WTC11 (cell line): ENCODE data around the gene PEX7. TPM values are rescaled to one million over a fixed set of nuclear protein-coding genes. Genes with fewer than 3 reads are reported as not detected.

Source experiments
- ATAC-seq: fragments of 200-7000 bp; cut with Tn5 transposase; 2 replicates; pipeline ENCODE4 v1.10.0; 2021; ENCODE audit warnings: mild to moderate bottlenecking, moderate library complexity
- CTCF ChIA-PET: fragments of 300-600 bp; sonication (Branson Sonifier 250); formaldehyde crosslinking; loops from one replicate; lab custom pipeline; 2021; ENCODE audit warnings: antibody characterized with exemption; lab: Charles Lee
- POLR2A ChIA-PET: fragments of 350-600 bp; sonication (Branson Sonifier 250); formaldehyde crosslinking; loops from one replicate; lab custom pipeline; 2021; ENCODE audit warnings: antibody characterized with exemption; lab: Charles Lee
- DNase-seq: peaks from one replicate; pipeline ENCODE4 v3.0.0; 2021; ENCODE audit warnings: low spot score
- H3K27ac Mint-ChIP-seq: 2 replicates; pipeline ENCODE4 v1.8.0; 2021; ENCODE audit warnings: mixed read lengths
- H3K27me3 Mint-ChIP-seq: 2 replicates; pipeline ENCODE4 v1.8.0; 2021; ENCODE audit warnings: low read depth, mild to moderate bottlenecking, moderate library complexity, mixed read lengths
- H3K36me3 Mint-ChIP-seq: 2 replicates; pipeline ENCODE4 v1.8.0; 2021; ENCODE audit warnings: mixed read lengths
- H3K4me1 Mint-ChIP-seq: 2 replicates; pipeline ENCODE4 v1.8.0; 2022; ENCODE audit warnings: mixed read lengths
- H3K4me3 Mint-ChIP-seq: 2 replicates; pipeline ENCODE4 v1.8.0; 2021; ENCODE audit warnings: mild to moderate bottlenecking, moderate library complexity, mixed read lengths
- H3K9me3 Mint-ChIP-seq: 2 replicates; pipeline ENCODE4 v1.8.0; 2021; ENCODE audit warnings: mixed read lengths
- AFF4 ChIP-seq: sonication (generic); formaldehyde crosslinking; IDR thresholded peaks from 2 replicates; pipeline ENCODE4 v1.8.1; 2023; ENCODE audit warnings: mild to moderate bottlenecking, missing genetic modification reagents, borderline replicate concordance
- CBFB ChIP-seq: sonication (generic); formaldehyde crosslinking; IDR thresholded peaks from 2 replicates; pipeline ENCODE4 v1.8.1; 2022; ENCODE audit warnings: mild to moderate bottlenecking, low read depth, missing genetic modification reagents
- EMX1 ChIP-seq: fragments of 250-450 bp; sonication (Bioruptor Pico); IDR thresholded peaks from 2 replicates; pipeline ENCODE4 v1.8.0; 2021; ENCODE audit warnings: mild to moderate bottlenecking
- ERG ChIP-seq: fragments of 250-450 bp; sonication (Bioruptor Pico); IDR thresholded peaks from 2 replicates; pipeline ENCODE4 v1.8.0; 2021; ENCODE audit warnings: mild to moderate bottlenecking
- FOXJ3 ChIP-seq: sonication (generic); formaldehyde crosslinking; IDR thresholded peaks from 2 replicates; pipeline ENCODE4 v1.9.0; 2021; ENCODE audit warnings: missing genetic modification reagents, mild to moderate bottlenecking, borderline replicate concordance
- GRHL2 ChIP-seq: fragments of 250-450 bp; sonication (Bioruptor Pico); IDR thresholded peaks from 2 replicates; pipeline ENCODE4 v1.8.0; 2022; ENCODE audit warnings: mild to moderate bottlenecking, moderate library complexity; ENCODE audit not compliant: insufficient replicate concordance, severe bottlenecking
- GTF2I ChIP-seq: fragments of 250-450 bp; sonication (Bioruptor Pico); conservative IDR thresholded peaks from 2 replicates; pipeline ENCODE4 v1.4.0; 2021; ENCODE audit warnings: mild to moderate bottlenecking
- NR1H2 ChIP-seq: sonication (generic); formaldehyde crosslinking; IDR thresholded peaks from 2 replicates; pipeline ENCODE4 v1.9.0; 2021; ENCODE audit warnings: mild to moderate bottlenecking, moderate library complexity, missing genetic modification reagents
- PREB ChIP-seq: sonication (generic); formaldehyde crosslinking; IDR thresholded peaks from 2 replicates; pipeline ENCODE4 v1.8.1; 2022; ENCODE audit warnings: mild to moderate bottlenecking, missing genetic modification reagents, moderate library complexity, borderline replicate concordance
- PRRX2 ChIP-seq: fragments of 250-450 bp; sonication (Bioruptor Pico); IDR thresholded peaks from 2 replicates; pipeline ENCODE4 v1.8.0; 2021; ENCODE audit warnings: mild to moderate bottlenecking
- RORB ChIP-seq: fragments of 250-450 bp; sonication (Bioruptor Pico); IDR thresholded peaks from 2 replicates; pipeline ENCODE4 v1.9.0; 2021; ENCODE audit warnings: mild to moderate bottlenecking
- SP1 ChIP-seq: sonication (generic); formaldehyde crosslinking; conservative IDR thresholded peaks from 2 replicates; pipeline ENCODE4 v1.8.1; 2022; ENCODE audit warnings: missing genetic modification reagents
- USF1 ChIP-seq: sonication (generic); formaldehyde crosslinking; IDR thresholded peaks from 2 replicates; pipeline ENCODE4 v1.8.0; 2022; ENCODE audit warnings: mild to moderate bottlenecking, missing genetic modification reagents
- ZBTB43 ChIP-seq: sonication (generic); formaldehyde crosslinking; IDR thresholded peaks from 2 replicates; pipeline ENCODE4 v1.8.1; 2023; ENCODE audit warnings: mild to moderate bottlenecking, missing genetic modification reagents
- ZNF416 ChIP-seq: fragments of 250-450 bp; sonication (Bioruptor Pico); IDR thresholded peaks from 2 replicates; pipeline ENCODE4 v1.9.0; 2021; ENCODE audit warnings: mild to moderate bottlenecking, inconsistent platforms
- ZSCAN18 ChIP-seq: fragments of 250-450 bp; sonication (Bioruptor Pico); IDR thresholded peaks from 2 replicates; pipeline ENCODE4 v2.1.2; 2022; ENCODE audit warnings: mild to moderate bottlenecking, moderate library complexity
- total RNA-seq: library from RNA; stranded (reverse); gene quantifications from 3 replicates; pipeline ENCODE4 v1.2.3, GENCODE V29; 2021
- TF ChIP-seq, protein P1 (sequence below): fragments of 250-450 bp; sonication (Bioruptor Pico); IDR thresholded peaks from 2 replicates; pipeline ENCODE4 v1.9.0; 2021; ENCODE audit warnings: mild to moderate bottlenecking
- TF ChIP-seq, protein P2 (sequence below): sonication (generic); formaldehyde crosslinking; IDR thresholded peaks from 2 replicates; pipeline ENCODE4 v1.8.1; 2023; ENCODE audit warnings: mild to moderate bottlenecking, missing genetic modification reagents, moderate library complexity
- TF ChIP-seq, protein P3 (sequence below): sonication (generic); formaldehyde crosslinking; IDR thresholded peaks from 2 replicates; pipeline ENCODE4 v1.8.0; 2022; ENCODE audit warnings: mild to moderate bottlenecking, missing genetic modification reagents

The PEX7 gene
- total RNA-seq, 1 experiment from 2014 or later, result 9.8 TPM

- Mint-ChIP-seq H3K27ac (no peak overlapping the region), H3K9me3 (0 out of 2 replicates have a peak, but pooled peaks cover 4% of the 10 kb centered on the region), H3K4me1 (peaks cover 25% of the 10 kb centered on the region), H3K36me3 (no peaks in the 10 kb centered on the region), H3K4me3 (no peak overlapping the region), H3K27me3 (peaks cover 39% of the 10 kb centered on the region)
- DNase-seq, result peak; percentile 49
- CTCF ChIA-PET, result interaction anchor here (0.6 to 4.0 kb wide), 6 partner anchors 8 to 401 kb away, joined by 3 to 18 read pairs (median 4); no protein-coding TSS in a partner anchor
- ATAC-seq, result peak; percentile 77
- TF ChIP-seq GTF2I (CRISPR knock-in tag), result no peak
- no peak for TF ChIP-seq CBFB (CRISPR knock-in tag)
- no peak for TF ChIP-seq ZNF416
- TF ChIP-seq ZBTB43 (CRISPR knock-in tag), result no peak
- no peak for TF ChIP-seq NR1H2 (CRISPR knock-in tag)
- TF ChIP-seq RORB, result no peak
- no peak for TF ChIP-seq SP1 (CRISPR knock-in tag)
- TF ChIP-seq, protein P1, sequence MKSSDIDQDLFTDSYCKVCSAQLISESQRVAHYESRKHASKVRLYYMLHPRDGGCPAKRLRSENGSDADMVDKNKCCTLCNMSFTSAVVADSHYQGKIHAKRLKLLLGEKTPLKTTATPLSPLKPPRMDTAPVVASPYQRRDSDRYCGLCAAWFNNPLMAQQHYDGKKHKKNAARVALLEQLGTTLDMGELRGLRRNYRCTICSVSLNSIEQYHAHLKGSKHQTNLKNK (CRISPR knock-in tag), result no peak
- no peak for TF ChIP-seq FOXJ3
- TF ChIP-seq, protein P2, sequence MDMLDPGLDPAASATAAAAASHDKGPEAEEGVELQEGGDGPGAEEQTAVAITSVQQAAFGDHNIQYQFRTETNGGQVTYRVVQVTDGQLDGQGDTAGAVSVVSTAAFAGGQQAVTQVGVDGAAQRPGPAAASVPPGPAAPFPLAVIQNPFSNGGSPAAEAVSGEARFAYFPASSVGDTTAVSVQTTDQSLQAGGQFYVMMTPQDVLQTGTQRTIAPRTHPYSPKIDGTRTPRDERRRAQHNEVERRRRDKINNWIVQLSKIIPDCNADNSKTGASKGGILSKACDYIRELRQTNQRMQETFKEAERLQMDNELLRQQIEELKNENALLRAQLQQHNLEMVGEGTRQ (CRISPR knock-in tag), result no peak
- POLR2A ChIA-PET, result no interaction called here
Observed at GRCh38 chr6:136927292-136927691, 104.9 kb downstream of the PEX7 start.

- ATAC-seq, result no peak
- Mint-ChIP-seq H3K4me3 (no peak overlapping the region), H3K36me3 (no peaks in the 10 kb centered on the region), H3K27ac (no peak overlapping the region), H3K27me3 (peaks cover 14% of the 10 kb centered on the region; the same call in 1 of the 2 replicates), H3K4me1 (peaks cover 36% of the 10 kb centered on the region), H3K9me3 (0 out of 2 replicates have a peak, but pooled peaks cover 4% of the 10 kb centered on the region)
- ChIA-PET POLR2A (no interaction called here), CTCF (no interaction called here)
- no peak for DNase-seq
- no peak for TF ChIP-seq AFF4
- no peak for TF ChIP-seq CBFB (CRISPR knock-in tag)
- no peak for TF ChIP-seq EMX1
- no peak for TF ChIP-seq GRHL2 (CRISPR knock-in tag)
- TF ChIP-seq, protein P3, sequence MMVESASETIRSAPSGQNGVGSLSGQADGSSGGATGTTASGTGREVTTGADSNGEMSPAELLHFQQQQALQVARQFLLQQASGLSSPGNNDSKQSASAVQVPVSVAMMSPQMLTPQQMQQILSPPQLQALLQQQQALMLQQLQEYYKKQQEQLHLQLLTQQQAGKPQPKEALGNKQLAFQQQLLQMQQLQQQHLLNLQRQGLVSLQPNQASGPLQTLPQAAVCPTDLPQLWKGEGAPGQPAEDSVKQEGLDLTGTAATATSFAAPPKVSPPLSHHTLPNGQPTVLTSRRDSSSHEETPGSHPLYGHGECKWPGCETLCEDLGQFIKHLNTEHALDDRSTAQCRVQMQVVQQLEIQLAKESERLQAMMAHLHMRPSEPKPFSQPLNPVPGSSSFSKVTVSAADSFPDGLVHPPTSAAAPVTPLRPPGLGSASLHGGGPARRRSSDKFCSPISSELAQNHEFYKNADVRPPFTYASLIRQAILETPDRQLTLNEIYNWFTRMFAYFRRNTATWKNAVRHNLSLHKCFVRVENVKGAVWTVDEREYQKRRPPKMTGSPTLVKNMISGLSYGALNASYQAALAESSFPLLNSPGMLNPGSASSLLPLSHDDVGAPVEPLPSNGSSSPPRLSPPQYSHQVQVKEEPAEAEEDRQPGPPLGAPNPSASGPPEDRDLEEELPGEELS (CRISPR knock-in tag), result no peak
- no peak for TF ChIP-seq PREB (CRISPR knock-in tag)
- TF ChIP-seq ZSCAN18 (CRISPR knock-in tag), result no peak
- TF ChIP-seq, protein P1 (CRISPR knock-in tag), result no peak
- TF ChIP-seq PRRX2, result no peak
- no peak for TF ChIP-seq USF1 (CRISPR knock-in tag)
- no peak for TF ChIP-seq ERG (CRISPR knock-in tag)
Observed at GRCh38 chr6:136930528-136930927, 108.1 kb downstream of the PEX7 start.
